Stimulated activated CD8-positive, alpha-beta memory T cell treated with anti-CD3 and anti-CD28 coated beads, Interleukin-15, amount 100 ng/mL, for 24 hours (primary cell): ENCODE data around the gene TSPAN19.

Experiments
- DNase-seq: peaks from one replicate; pipeline ENCODE4 v3.0.0-alpha.2; 2020; ENCODE audit warnings: low read depth

TSPAN19 gene

GRCh38 chr12:85000729-85001128, 35.3 kb downstream of the TSPAN19 start:
- no peak for DNase-seq

- no peak for DNase-seq
These were observed 37.7 kb downstream of the TSPAN19 start for GRCh38 chr12:84998341-84998740.

- no peak for DNase-seq
These were observed 39.3 kb downstream of the TSPAN19 start for GRCh38 chr12:84996759-84997158.

GRCh38 chr12:84995641-84996040, 40.4 kb downstream of the TSPAN19 start:
- DNase-seq: no peak

- DNase-seq: no peak
These were observed 41.7 kb downstream of the TSPAN19 start for GRCh38 chr12:84994426-84994825.

GRCh38 chr12:84986586-84986985, 49.5 kb downstream of the TSPAN19 start:
- no peak for DNase-seq

GRCh38 chr12:84986117-84986516, 50.0 kb downstream of the TSPAN19 start:
- no peak for DNase-seq

GRCh38 chr12:84983289-84983688, 52.8 kb downstream of the TSPAN19 start:
- no peak for DNase-seq

GRCh38 chr12:84982888-84983287, 53.2 kb downstream of the TSPAN19 start:
- no peak for DNase-seq

- no peak for DNase-seq
These were observed 57.2 kb downstream of the TSPAN19 start for GRCh38 chr12:84978921-84979320.

GRCh38 chr12:84976133-84976532, 59.9 kb downstream of the TSPAN19 start:
- no peak for DNase-seq

GRCh38 chr12:84974155-84974815, 61.8 kb downstream of the TSPAN19 start:
- no peak for DNase-seq

- DNase-seq: no peak
These were observed 63.1 kb downstream of the TSPAN19 start for GRCh38 chr12:84973026-84973425.

- no peak for DNase-seq
These were observed 66.9 kb downstream of the TSPAN19 start for GRCh38 chr12:84969226-84969625.
